Measurements from ENCODE around the gene NDUFAF4.
A peak's percentile ranks its signal among the peaks of the same experiment; 100 is the strongest.
"Not testable (repeated sequence)": the region's sequence is repeated elsewhere in the genome, so short reads cannot be mapped to it uniquely, and the experiment has no call there.

Gene NDUFAF4

DNA sequence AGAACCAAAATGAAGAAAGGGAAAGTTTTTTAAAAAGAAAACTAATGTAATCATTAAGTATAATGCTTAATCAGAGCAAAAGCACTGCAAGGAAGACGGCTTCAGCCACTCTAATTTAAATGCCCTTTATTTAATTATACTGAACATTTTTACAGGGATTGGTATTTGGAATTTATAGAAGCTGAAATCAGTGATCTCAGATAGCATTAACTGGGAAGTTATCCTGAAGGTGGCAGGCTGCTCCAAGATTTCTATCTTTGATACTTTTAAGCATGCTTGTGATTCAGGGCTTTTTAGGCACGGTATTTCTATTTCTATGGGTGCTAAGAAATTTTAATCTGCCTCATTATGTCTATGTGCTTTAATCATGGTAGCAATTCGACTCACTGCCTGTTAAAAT, 1.3 kb upstream of the NDUFAF4 start:
- peak; percentile 17 for DNase-seq (ENCODE audit: low read depth)

DNA sequence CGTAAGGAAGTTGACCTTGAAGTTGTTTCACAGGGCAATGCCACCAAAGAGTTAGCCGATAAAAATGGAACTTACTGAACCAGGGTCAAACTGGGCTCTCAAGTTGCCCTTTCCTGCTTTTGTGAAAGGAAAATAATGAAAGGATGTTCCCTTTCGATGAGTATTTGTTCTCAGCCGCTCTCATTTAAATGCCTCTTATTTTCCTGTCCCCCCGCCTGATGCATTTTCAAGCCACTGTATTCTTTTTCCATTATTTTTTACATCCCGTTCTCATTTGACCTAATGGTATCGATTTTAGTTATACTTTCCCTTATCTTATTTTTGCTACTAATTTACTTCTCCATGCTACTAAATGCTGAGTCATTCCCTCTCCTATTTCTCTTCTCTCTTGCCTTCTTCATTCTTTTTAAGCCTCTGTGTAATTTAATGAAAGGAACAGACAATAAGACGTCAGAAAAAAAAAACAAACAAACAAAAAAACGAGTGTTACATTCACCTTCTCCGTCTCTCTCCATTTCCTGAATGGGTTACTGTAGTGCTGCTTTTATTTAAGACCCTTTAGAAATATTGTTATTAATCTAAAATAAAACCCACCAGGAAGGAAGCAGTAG, 655 bp upstream of the NDUFAF4 start:
- no peak for DNase-seq (ENCODE audit: low read depth)

DNA sequence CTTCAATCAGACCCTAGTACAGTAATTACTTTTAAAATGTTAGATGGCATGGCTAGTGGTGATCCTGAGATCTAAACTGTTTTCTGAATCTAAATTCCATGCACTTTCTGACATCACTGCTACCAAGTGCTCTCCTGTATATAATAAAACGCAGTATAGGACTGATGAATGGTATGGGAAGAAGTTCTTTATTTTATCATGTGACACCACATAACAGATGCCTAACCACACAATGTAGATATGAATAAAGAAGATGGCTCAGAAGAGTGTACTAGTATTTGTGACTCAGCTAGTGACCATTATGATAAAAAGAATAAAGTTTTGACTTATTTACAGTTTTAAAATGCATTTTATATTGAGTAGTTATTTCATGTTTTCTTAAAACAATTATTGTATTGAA, 8.5 kb downstream of the NDUFAF4 start:
- no peak for DNase-seq (ENCODE audit: low read depth)

DNA sequence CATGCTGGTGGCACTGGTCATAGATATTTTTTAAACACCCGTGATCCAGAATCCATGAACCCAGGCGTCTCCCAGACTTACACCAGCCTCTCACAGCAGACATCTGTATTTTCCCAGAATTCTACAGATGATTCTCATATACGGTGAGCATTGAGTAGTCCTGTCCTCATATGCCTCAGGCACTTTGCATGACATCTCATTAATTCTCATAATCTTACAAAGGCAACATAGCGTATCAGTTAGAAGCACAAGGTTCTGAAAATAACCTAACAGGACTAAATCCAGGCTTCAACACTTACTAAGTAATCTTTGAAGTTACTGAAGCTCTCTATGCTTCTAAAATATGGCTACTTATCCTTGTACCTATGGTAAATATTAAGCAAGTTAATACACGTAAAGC, 8.9 kb downstream of the NDUFAF4 start:
- DNase-seq (ENCODE audit: low read depth): no peak

DNA sequence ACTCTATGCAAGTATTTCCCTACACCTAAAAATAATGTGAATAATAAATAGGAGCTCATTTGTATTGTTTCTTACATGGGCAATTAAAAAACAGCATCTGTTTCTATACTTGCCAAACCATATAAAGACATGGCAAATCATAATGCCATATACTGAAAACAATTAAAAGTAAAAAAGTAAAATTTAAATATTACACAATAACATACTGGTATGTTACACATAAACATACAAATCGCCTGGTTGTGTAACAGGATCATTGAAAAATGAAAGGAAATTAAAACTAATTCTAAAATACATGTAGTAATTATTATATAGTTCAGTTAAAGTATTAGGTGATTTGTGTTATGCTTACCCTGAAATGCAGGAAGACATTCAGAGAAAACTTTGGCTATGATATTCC, 11.2 kb downstream of the NDUFAF4 start:
- DNase-seq (ENCODE audit: low read depth): no peak

DNA sequence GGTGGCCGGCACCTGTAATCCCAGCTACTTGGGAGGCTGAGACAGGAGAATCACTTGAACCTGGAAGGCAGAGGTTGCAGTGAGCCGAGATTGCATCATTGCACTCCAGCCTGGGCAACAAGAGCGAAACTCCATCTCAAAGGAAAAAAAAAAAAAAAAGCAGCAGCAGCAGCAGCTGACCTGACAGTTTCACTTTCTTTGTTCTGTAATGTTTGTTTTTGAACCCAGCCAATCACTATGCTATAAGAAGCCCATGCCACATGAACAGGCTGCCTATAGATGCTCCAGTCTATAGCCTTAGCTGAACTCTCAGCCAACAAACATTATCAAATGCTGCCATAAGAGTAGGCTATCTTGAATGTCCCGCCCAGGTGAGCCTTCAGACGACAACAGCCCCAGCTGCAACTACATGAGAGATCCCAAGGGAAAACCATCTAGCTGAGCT, 12.5 kb downstream of the NDUFAF4 start:
- DNase-seq (ENCODE audit: low read depth): not testable (repeated sequence)

DNA sequence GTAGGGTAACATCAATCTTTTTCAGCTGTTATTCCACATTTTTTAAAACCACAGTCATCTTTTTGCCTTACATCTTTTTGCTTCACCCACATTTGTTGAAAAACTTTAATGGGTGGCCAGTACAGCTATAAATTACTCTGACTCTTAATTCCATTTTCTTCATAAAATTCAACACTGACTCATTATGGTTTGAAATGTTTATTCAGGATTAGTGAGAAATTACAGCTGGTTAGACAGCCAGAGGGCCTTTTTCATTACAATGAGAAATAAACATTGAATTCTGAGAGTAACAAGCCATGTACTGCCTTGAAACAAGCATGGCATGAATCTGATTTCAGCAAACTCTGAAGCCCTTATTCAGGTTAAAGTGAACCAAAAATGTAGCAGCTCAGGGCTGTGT, 19.5 kb downstream of the NDUFAF4 start:
- DNase-seq (ENCODE audit: low read depth): peak; percentile 25

DNA sequence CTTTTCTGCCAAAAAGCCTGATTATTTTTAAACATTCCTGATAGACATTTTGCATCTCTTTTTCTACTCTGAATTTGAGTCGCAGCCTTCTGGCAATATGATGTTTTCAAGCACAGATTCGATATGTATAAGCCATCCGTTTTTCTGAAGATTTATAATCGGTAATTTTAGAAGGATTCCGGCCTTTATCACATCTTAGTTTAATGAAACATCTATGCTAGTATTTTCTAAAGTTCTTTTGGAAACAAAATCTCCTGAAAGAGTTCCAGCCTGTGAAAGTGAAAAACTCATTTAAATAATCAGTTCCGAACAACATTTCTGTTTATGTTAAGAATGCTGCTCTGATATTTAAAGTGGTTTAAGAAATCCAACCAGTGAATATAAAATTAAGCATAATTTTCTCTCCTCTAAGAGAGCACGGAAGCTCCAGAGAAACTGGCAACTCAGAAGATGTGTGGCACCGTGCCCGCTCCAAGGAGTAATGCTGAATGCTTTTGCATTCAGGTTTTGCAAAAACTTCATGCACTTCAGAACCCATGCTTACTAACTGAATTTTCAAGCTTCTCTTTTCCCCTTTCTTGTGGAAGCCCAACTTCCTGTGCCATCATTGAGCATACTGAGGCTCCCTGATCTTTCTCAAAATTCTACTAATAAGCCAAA, 20.7 kb downstream of the NDUFAF4 start:
- no peak for DNase-seq (ENCODE audit: low read depth)

DNA sequence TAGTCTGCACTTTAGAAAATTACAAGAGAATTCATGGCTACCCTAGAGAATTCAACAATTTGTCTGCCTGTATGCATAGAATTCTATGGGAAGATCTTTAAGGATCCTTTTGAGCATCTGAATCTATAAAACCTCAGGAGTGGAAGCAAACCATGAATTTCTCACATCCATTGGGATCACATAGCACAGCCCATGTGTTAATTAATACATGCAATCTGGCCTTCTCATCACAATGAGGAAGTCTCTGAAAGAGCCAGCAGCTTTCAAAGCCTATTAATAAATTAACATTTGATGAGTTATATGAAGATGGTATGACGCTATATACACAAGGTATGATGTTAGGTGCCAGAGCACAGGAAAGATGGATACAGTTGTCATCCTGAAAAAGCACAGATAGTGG, 24.7 kb downstream of the NDUFAF4 start:
- DNase-seq (ENCODE audit: low read depth): no peak

DNA sequence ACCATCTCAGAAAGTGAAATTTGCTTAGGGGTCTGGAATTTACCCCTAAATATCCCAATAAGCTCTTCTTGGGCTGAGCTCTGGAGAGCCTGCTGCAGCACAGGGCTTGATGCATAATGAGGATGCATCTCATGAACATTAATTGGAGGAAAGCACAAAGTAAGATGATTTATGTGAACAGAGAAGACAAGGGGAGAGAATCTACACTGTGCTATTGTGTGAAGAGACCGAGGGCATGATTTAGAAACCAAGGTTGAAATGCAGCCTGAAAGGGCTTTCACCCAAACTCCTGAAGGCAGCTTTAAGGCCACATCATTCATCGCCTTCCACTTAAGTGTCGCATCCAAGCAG, 32.7 kb downstream of the NDUFAF4 start:
- DNase-seq (ENCODE audit: low read depth): no peak

DNA sequence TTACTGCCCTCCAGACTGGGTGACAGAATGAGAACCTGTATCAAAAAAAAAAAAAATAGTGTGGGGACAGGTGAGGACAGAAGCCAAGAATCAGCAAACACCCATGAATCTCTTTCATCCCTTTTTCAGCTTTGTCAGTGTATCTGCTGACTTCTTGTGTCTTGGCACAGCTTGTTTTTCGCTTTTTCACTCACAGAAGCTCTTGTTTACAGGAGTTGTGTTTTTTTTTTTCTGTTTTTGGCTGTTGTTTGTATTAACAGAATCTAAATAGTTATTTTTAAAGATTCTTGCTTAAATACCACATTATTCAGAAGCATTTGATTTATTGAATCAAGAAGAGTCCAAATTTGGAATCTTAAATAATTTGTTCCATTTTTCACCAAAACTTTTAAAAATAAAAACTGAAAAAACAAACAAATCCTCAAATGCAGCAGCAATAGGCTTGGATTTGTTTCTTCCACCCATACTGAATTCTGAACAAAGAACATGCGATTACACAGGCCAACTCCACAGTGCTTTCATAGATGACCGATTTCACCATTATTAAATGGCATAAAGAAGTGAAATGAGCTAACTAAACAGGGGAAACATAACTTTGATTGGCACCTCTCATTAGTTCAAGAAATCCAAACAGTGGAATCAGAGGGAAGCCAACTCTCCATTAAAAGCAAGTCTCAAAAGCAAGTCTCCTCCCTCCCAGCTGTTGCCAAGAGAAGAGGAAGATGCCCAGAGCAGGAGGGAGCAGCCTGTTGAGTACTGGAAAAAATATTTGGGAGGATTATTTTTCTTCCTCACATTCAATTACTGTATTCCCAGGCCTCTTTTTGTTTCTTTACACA, 33.3 kb downstream of the NDUFAF4 start:
- DNase-seq (ENCODE audit: low read depth): no peak

DNA sequence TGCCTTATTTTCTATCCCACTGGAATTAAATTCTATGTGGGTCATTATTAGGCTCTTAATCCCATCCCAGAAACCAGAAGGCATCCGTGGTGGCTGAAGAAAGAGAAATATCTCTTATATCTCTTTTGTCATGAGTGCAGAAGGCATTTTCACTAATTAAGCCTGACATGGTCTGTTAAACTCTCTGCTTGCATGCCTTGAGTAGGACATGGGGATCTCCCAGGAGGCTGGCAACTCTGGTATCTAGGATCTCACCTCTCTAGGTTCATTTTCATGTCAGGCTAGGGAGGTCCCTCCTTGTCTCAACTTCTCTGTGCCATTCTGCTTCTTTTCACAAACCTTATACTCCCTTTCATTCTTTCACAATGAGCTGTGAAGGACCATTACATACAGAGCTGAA, 35.1 kb downstream of the NDUFAF4 start:
- no peak for DNase-seq (ENCODE audit: low read depth)

DNA sequence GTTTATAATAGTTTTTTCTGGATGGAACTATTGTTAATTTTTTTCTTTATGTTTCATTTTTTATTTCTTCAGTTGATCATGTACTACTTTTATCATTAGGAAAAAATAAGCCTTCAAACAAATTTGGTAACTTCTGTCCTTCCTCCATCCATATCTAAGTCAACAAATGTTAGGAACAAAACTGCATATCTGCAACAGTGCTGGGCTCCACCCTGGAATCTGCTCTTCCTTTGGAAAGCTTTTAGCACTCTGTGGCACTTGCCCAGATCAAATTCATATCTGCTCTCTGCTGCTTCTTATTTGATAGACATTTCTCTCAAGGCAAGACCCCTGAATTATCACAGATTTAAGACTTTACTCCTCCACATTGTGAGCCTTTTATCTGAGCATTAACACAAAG, 36.1 kb downstream of the NDUFAF4 start:
- no peak for DNase-seq (ENCODE audit: low read depth)

DNA sequence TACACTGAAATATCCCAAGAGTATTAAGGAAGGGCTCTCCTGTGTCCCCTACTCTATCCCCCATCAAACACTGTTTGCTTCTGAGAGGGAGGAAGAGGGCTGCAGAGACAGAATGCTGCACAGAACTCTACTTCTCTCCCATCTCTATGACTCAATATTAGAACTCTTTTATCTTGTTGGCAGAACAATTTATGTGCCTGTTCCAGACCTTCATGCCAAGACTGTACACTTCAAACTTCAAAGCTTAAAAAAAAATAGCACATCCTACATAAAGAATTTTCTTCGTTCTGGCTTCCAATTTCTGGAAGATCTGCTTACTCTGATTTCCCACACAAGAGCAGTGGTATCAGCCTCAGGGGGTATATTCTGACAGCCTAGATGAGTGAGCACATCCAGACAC, 40.8 kb downstream of the NDUFAF4 start:
- DNase-seq (ENCODE audit: low read depth): no peak

DNA sequence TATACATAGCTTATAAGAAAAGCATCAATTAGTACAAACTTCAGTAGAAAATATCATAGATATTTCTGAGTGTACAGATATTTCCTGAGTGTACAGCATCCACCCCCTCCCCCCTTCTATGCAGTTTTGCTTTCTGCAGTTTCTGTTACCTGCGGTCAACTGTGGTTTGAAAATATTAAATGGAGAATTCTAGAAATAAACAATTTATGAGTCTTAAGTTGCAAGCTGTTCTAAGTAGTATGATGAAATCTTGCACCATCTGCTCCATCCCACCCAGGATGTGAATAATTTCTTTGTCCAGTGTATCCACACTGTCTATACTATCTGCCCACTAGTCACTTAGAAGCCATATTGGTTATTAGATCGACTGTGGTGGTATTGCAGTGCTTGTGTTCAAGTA, 44.6 kb downstream of the NDUFAF4 start:
- DNase-seq (ENCODE audit: low read depth): no peak

DNA sequence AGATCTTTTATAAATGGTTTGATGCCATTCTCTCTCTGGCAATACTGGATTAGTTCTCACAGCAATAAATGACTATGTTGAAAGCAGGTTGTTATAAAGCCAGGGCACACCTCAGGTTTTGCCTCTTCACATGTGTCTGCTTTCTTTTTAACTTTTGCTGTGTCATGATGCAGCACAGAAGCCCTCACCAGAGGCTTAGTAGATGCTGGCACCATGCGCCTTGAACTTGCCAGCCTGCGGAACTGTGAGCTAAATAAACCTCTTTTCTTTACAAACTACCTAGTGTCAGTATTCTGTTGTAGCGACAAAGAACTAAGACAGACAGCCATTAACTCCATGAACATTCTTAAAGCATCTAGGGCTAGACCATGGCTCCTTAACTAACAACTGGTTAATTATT, 45.1 kb downstream of the NDUFAF4 start:
- DNase-seq (ENCODE audit: low read depth): no peak

DNA sequence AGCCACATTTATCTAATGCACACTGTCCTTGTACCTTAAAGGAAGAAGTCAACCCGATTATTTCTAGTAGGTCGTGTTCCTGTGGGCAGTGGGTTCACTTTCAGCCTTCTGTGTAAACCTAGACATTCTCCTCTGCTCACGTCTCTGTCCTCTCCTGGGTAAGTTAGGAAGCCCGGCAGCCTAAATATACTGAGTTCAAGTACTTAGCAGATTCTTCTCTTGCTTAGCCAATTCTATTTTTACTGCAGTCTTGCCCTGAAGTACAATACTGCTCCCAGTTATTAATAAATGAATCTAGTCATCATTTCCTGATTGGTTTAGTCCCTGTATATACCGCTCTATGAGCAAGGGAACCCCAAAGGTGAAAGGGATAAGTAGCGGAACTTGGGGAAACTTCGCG, 45.8 kb downstream of the NDUFAF4 start:
- DNase-seq (ENCODE audit: low read depth): no peak

DNA sequence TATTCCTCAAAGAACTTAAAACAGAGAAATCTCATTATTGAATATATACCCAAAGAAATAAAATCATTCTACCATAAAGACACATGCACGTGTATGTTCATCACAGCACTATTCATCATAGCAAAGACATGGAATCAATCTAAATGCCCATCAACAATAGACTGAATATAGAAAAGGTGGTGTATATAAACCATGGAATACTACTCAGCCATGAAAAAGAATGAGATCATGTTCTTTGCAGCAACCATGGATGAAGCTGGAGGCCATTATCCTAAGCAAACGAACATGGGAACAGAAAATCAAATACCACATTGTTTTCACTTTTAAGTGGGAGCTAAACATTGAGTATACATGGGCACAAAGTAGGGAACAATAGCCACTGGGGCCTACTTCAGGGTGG, 48.1 kb downstream of the NDUFAF4 start:
- DNase-seq (ENCODE audit: low read depth): no peak

DNA sequence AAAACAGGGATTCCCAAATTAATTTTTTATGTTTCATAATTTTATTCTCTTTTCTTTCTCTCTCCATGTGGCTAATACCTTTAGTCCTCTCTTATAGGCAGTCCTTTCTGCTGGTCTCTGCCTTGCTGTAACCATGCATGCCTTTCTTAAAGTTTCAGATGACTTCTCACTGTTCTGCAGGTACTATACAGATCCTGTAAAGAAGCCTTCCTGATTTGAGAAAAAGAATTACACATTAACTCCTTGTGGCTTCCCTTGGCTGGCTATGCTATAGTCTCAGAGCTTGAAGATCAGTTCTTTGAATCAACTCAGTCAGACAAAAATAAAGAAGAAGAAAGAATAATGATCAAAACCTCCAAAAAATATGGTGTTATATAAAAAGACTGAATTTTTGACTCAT, 53.2 kb downstream of the NDUFAF4 start:
- no peak for DNase-seq (ENCODE audit: low read depth)

DNA sequence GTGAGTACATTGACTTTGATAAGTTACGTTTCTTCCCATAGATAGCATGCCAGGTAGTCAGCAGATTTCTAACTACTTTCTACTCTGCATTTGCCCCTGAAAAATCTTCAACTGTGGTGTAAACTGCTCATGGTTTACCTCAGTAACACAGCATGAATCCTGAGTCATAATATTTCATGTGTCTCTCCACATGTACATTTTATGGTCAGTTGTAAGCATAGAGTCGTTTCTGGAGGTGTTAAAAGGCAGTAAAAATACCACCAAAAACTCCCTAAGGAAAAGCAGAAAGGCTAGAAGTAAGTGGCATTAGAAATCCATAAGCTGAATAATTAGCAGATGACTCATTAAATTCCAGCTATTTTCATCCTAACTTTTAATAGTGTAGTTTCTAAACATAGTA, 56.3 kb downstream of the NDUFAF4 start:
- no peak for DNase-seq (ENCODE audit: low read depth)
